ENCODE data around the gene TSSK6. TPM values are rescaled to one million over a fixed set of nuclear protein-coding genes. Genes with fewer than 3 reads are reported as not detected.

Gene TSSK6
- total and polyA plus RNA-seq, 2 of the 4 experiments (the other 2 are of a cell fraction) = 1.3 to 2.2 TPM

GRCh38 chr19:19485998-19486290, 29.4 kb downstream of the TSSK6 start:
- peak overlapping the region; percentile 61 for H3K27ac ChIP-seq (ENCODE audit: insufficient read depth, low read length)
- H3K4me3 ChIP-seq (ENCODE audit: insufficient read depth, low read depth, low read length) = no peak overlapping the region
- H3K23ac ChIP-seq (ENCODE audit: low read depth, low read length) = peak overlapping the region; percentile 16
- no peaks in the 10 kb centered on the region for H3K9me3 ChIP-seq (ENCODE audit: control insufficient read depth, insufficient read depth, low read length)
- H2BK5ac ChIP-seq (ENCODE audit: low read depth, low read length, poor library complexity, severe bottlenecking) = peak overlapping the region; percentile 29
- H2AK9ac ChIP-seq (replicated peaks; ENCODE audit: low read depth, low read length, poor library complexity) = peak overlapping the region; percentile 51
- in situ Hi-C loops (cut with MboI; ENCODE audit: low sequenced_read_pairs) = no loop called here
- H3K79me1 ChIP-seq (ENCODE audit: low read depth in 1 of 2, low read length in 2 of 2) = peaks cover 16 to 85% of the 10 kb centered on the region in 2 experiments
- H3K4me2 ChIP-seq (ENCODE audit: low read depth, low read length) = no peak overlapping the region
- H3K56ac ChIP-seq (ENCODE audit: extremely low read depth, insufficient read depth, low read length) = no peak overlapping the region
- DNase-seq (no peak), ATAC-seq (ENCODE audit: low read depth) (no peak)
- dilution Hi-C loops (cut with HindIII; ENCODE audit: low sequenced_read_pairs, unreplicated experiment) = no loop called here
- H4K8ac ChIP-seq (ENCODE audit: low read depth in 2 of 2, low read length in 2 of 2) = peak overlapping the region in 1 of 2 experiments; percentile 16; a peak in 1 of 4 replicates
- no peaks in the 10 kb centered on the region for H3K27me3 ChIP-seq (ENCODE audit: control insufficient read depth, insufficient read depth, low read length)
- ChIA-PET POLR2A (ENCODE audit: unreplicated experiment) (no interaction called here), CTCF (no interaction called here)
- peak overlapping the region; percentile 63; the same call in 1 of the 2 replicates for H2AK5ac ChIP-seq (ENCODE audit: low read depth, low read length)
- TF ChIP-seq ELK1 (IDR thresholded peaks at IDR 0.05; ENCODE audit: borderline replicate concordance, low read depth, low read length) (no peak), MAZ (IDR thresholded peaks at IDR 0.05; ENCODE audit: borderline replicate concordance, low read depth, low read length) (no peak), CHD1 (IDR thresholded peaks at IDR 0.05; ENCODE audit: low read depth, low read length) (no peak), RFX5 (IDR thresholded peaks at IDR 0.05; ENCODE audit: low read depth, low read length) (no peak), USF2 (IDR thresholded peaks at IDR 0.05; ENCODE audit: low read depth, low read length) (no peak), RAD21 (IDR thresholded peaks at IDR 0.05; ENCODE audit: low read length) (no peak), MXI1 (IDR thresholded peaks at IDR 0.05; ENCODE audit: borderline replicate concordance, low read depth, low read length) (no peak), CTCF (conservative IDR thresholded peaks at IDR 0.05; ENCODE audit: low read depth, low read length) (no peak), RCOR1 (IDR thresholded peaks at IDR 0.05; ENCODE audit: insufficient replicate concordance, low read length) (no peak), NFE2L2 (IDR thresholded peaks at IDR 0.05; ENCODE audit: low read depth, low read length) (no peak), FOS (IDR thresholded peaks at IDR 0.05; ENCODE audit: low read depth, low read length) (no peak), SMC3 (IDR thresholded peaks at IDR 0.05; ENCODE audit: low read depth, low read length) (no peak), POLR2A (IDR thresholded peaks at IDR 0.05; ENCODE audit: low read depth, low read length) (no peak), MAFK (IDR thresholded peaks at IDR 0.05; ENCODE audit: low read depth, low read length) (no peak), CEBPB (IDR thresholded peaks at IDR 0.05; ENCODE audit: low read depth, low read length) (no peak)
- H4K20me1 ChIP-seq (ENCODE audit: insufficient read depth, low read length) = peaks cover 10% of the 10 kb centered on the region; the same call in 1 of the 2 replicates
- H2BK120ac ChIP-seq (ENCODE audit: low read depth, low read length) = no peak overlapping the region; the same call in 1 of the 2 replicates
- peaks cover 26% of the 10 kb centered on the region for H3K9me1 ChIP-seq (ENCODE audit: insufficient read depth, low read length)
- peak overlapping the region; percentile 59; the same call in 1 of the 2 replicates for H3K4ac ChIP-seq (ENCODE audit: low read depth, low read length)
- BruUV-seq (replicated peaks) = no TSS peak
- H4K5ac ChIP-seq (ENCODE audit: low read depth, low read length) = no peak overlapping the region
- no peak overlapping the region for H3K9ac ChIP-seq (ENCODE audit: low read depth, low read length)
- peaks cover 45% of the 10 kb centered on the region for H3K4me1 ChIP-seq (ENCODE audit: control insufficient read depth, insufficient read depth, low read length)
- no peak overlapping the region for H2BK15ac ChIP-seq (ENCODE audit: low read depth, low read length)
- no CpG with 5 or more reads among the region's 5 CpGs for WGBS, 2 experiments (ENCODE audit: extremely low coverage in 2 of 2, insufficient read length in 1 of 2)
- peak overlapping the region; percentile 5; the same call in 1 of the 2 replicates for H4K91ac ChIP-seq (ENCODE audit: insufficient read depth, low read depth, low read length)
- H3K36me3 ChIP-seq (ENCODE audit: control insufficient read depth, insufficient read depth, low read length) = peaks cover 3% of the 10 kb centered on the region; the same call in 1 of the 2 replicates
- intact Hi-C loops (cut with micrococcal nuclease) = loop anchor here (5.0 kb wide), 1 partner anchor 99 kb away; no protein-coding TSS in a partner anchor
- 0 out of 2 replicates have a peak overlapping the region, but pooled peaks have one; percentile 23 for H3K14ac ChIP-seq (replicated peaks; ENCODE audit: low read depth, low read length)
- no peak overlapping the region; the same call in 1 of the 2 replicates for H2BK20ac ChIP-seq (ENCODE audit: low read depth, low read length)
- no peak overlapping the region for H2AFZ ChIP-seq (replicated peaks; ENCODE audit: low read length, poor library complexity)
- H3K18ac ChIP-seq (ENCODE audit: low read depth, low read length) = no peak overlapping the region

Measured in IMR-90 (cell line).